K562 (cell line): Measurements from ENCODE around the gene C19orf85. TPM values are rescaled to one million over a fixed set of nuclear protein-coding genes. Genes with fewer than 3 reads are reported as not detected.

ENCODE experiments used
- ATF7 ChIP-seq: fragments of 450-650 bp; IDR thresholded peaks from 2 replicates; pipeline ENCODE4 v1.7.1; 2014; ENCODE audit warnings: mild to moderate bottlenecking, moderate library complexity
- CBX3 ChIP-seq, 2 experiments: IDR thresholded peaks; 1 replicate in 1 of 2; 2 replicates in 1 of 2; pipeline ENCODE4 v1.6.1; 2012; ENCODE audit warnings: inconsistent platforms in 2 of 2, low read length in 2 of 2, borderline replicate concordance in 1 of 2, control low read depth in 1 of 2
- CC2D1A ChIP-seq: fragments of 450-650 bp; IDR thresholded peaks from 2 replicates; pipeline ENCODE4 v1.6.1; 2017; ENCODE audit warnings: mild to moderate bottlenecking
- CREB1 ChIP-seq, 2 experiments: sonication (generic) in 1 of 2; formaldehyde crosslinking in 1 of 2; IDR thresholded peaks; 2 replicates each; pipeline versions ENCODE4 v1.6.1 to v1.8.0; 2012 to 2022; ENCODE audit warnings: inconsistent platforms in 1 of 2, mild to moderate bottlenecking in 1 of 2, missing genetic modification reagents in 1 of 2, moderate library complexity in 1 of 2
- GABPB1 ChIP-seq: sonication (generic); formaldehyde crosslinking; IDR thresholded peaks from 2 replicates; pipeline ENCODE4 v1.8.0; 2022; ENCODE audit warnings: mild to moderate bottlenecking, missing genetic modification reagents
- MTF1 ChIP-seq: fragments of 250-450 bp; sonication (Bioruptor Pico); IDR thresholded peaks from 2 replicates; pipeline ENCODE4 v1.9.0; 2021; ENCODE audit warnings: moderate library complexity, mild to moderate bottlenecking, inconsistent platforms, borderline replicate concordance
- NONO ChIP-seq, 2 experiments: fragments of 200-400 bp in 1 of 2; fragments of 450-650 bp in 1 of 2; formaldehyde crosslinking in 1 of 2; IDR thresholded peaks; 2 replicates each; pipeline ENCODE4 v1.6.1; 2017; ENCODE audit warnings: low read depth in 2 of 2, mild to moderate bottlenecking in 2 of 2, moderate library complexity in 2 of 2, low read length in 1 of 2
- NR4A1 ChIP-seq, 2 experiments: fragments of 250-450 bp in 1 of 2; fragments of 450-650 bp in 1 of 2; sonication (Bioruptor Pico) in 1 of 2; IDR thresholded peaks; 2 replicates each; pipeline versions ENCODE4 v1.4.0 to v1.6.1; 2016 to 2020; ENCODE audit warnings: mild to moderate bottlenecking in 2 of 2, missing compliant biosample characterization in 1 of 2, missing genetic modification characterization in 1 of 2, moderate library complexity in 1 of 2
- VEZF1 ChIP-seq: fragments of 200-800 bp; sonication (Bioruptor generic); IDR thresholded peaks from 2 replicates; pipeline ENCODE4 v1.6.1; 2017; ENCODE audit warnings: missing genetic modification characterization, missing compliant biosample characterization
- ZNF57 ChIP-seq: fragments of 450-650 bp; formaldehyde crosslinking; IDR thresholded peaks from 2 replicates; pipeline ENCODE4 v1.4.0; 2020; ENCODE audit warnings: mild to moderate bottlenecking, moderate library complexity
- polyA plus RNA-seq, 8 experiments: library from polyadenylated mRNA; depleted of rRNA in 4 of 8; stranded (reverse) in 5 of 8; unstranded in 3 of 8; fragments of >200 nt; fragmentation: Nextera tagmentation in 2 of 8; fragmentation: Illumina TruSeq in 1 of 8; extraction: Ambion mirVana in 2 of 8; extraction: Trizol in 1 of 8; gene quantifications; 2 replicates each; pipeline versions ENCODE4 v1.2.1 to v1.2.3, GENCODE V29; 2011 to 2014; ENCODE audit warnings: inconsistent platforms in 1 of 8, missing spikeins in 1 of 8
- total RNA-seq, 7 experiments: library from RNA; depleted of rRNA in 6 of 7; stranded (reverse); fragments of >200 nt in 6 of 7; fragmentation: Illumina TruSeq in 2 of 7; extraction: Trizol in 2 of 7; gene quantifications; 2 replicates each; pipeline versions ENCODE4 v1.2.1 to v1.2.3, GENCODE V29; 2011 to 2021; ENCODE audit warnings: low replicate concordance in 1 of 7
- TF ChIP-seq, protein P1 (sequence below): fragments of 450-650 bp; IDR thresholded peaks from 2 replicates; pipeline ENCODE4 v1.6.1; 2018; ENCODE audit not compliant: partially characterized antibody
- TF ChIP-seq, protein P2 (sequence below): fragments of 250-450 bp; sonication (Bioruptor Pico); IDR thresholded peaks from 2 replicates; pipeline ENCODE4 v1.8.0; 2021; ENCODE audit warnings: borderline replicate concordance, mild to moderate bottlenecking, moderate library complexity; ENCODE audit not compliant: poor library complexity, severe bottlenecking
- TF ChIP-seq, protein P3 (sequence below): fragments of 450-650 bp; IDR thresholded peaks from 2 replicates; pipeline ENCODE4 v1.7.1; 2018; ENCODE audit warnings: mild to moderate bottlenecking, low read depth; ENCODE audit not compliant: partially characterized antibody
- TF ChIP-seq, protein P4 (sequence below): fragments of 450-650 bp; IDR thresholded peaks from 2 replicates; pipeline ENCODE4 v1.6.1; 2016; ENCODE audit warnings: mild to moderate bottlenecking

C19orf85 gene
- total and polyA plus RNA-seq, 9 of the 15 experiments (the other 6 are each of a cell fraction or from before 2014, with no cell fraction given), result not detected

GRCh38 chr19:55452749-55453346 is 11.7 kb downstream of the C19orf85 start (continued):
- TF ChIP-seq, protein P1, sequence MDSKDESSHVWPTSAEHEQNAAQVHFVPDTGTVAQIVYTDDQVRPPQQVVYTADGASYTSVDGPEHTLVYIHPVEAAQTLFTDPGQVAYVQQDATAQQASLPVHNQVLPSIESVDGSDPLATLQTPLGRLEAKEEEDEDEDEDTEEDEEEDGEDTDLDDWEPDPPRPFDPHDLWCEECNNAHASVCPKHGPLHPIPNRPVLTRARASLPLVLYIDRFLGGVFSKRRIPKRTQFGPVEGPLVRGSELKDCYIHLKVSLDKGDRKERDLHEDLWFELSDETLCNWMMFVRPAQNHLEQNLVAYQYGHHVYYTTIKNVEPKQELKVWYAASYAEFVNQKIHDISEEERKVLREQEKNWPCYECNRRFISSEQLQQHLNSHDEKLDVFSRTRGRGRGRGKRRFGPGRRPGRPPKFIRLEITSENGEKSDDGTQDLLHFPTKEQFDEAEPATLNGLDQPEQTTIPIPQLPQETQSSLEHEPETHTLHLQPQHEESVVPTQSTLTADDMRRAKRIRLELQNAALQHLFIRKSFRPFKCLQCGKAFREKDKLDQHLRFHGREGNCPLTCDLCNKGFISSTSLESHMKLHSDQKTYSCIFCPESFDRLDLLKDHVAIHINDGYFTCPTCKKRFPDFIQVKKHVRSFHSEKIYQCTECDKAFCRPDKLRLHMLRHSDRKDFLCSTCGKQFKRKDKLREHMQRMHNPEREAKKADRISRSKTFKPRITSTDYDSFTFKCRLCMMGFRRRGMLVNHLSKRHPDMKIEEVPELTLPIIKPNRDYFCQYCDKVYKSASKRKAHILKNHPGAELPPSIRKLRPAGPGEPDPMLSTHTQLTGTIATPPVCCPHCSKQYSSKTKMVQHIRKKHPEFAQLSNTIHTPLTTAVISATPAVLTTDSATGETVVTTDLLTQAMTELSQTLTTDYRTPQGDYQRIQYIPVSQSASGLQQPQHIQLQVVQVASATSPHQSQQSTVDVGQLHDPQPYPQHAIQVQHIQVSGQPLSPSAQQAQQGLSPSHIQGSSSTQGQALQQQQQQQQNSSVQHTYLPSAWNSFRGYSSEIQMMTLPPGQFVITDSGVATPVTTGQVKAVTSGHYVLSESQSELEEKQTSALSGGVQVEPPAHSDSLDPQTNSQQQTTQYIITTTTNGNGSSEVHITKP, result peak; percentile 99
- no peak for TF ChIP-seq ZNF57
- TF ChIP-seq NR4A1 (CRISPR knock-in tag; IDR thresholded peaks at IDR 0.05), result no peak
- no peak for TF ChIP-seq NR4A1 (tag; IDR thresholded peaks at IDR 0.05)
- TF ChIP-seq NONO (IDR thresholded peaks at IDR 0.05; ENCODE audit: low read depth in 2 of 2, low read length in 1 of 2), result peak in 1 of 2 experiments; percentile 98; a peak in 2 of 4 replicates
- TF ChIP-seq VEZF1 (CRISPR knock-in tag), result peak; percentile 98
- TF ChIP-seq, protein P2, sequence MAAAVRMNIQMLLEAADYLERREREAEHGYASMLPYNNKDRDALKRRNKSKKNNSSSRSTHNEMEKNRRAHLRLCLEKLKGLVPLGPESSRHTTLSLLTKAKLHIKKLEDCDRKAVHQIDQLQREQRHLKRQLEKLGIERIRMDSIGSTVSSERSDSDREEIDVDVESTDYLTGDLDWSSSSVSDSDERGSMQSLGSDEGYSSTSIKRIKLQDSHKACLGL (CRISPR knock-in tag), result no peak
- 0 out of 3 replicates have a peak, but pooled peaks of 1 of the 2 experiments have one; percentile 16 for TF ChIP-seq CBX3 (IDR thresholded peaks at IDR 0.05; ENCODE audit: borderline replicate concordance in 1 of 2, low read length in 2 of 2)
- peak; percentile 69 for TF ChIP-seq GABPB1
- peak; percentile 41; the same call in 1 of the 2 replicates for TF ChIP-seq CREB1 (IDR thresholded peaks at IDR 0.05)
- peak; percentile 37; the same call in 1 of the 2 replicates for TF ChIP-seq CREB1 (CRISPR knock-in tag; IDR thresholded peaks at IDR 0.05)
- TF ChIP-seq CC2D1A, result peak; percentile 82; the same call in 1 of the 2 replicates
- no peak for TF ChIP-seq MTF1 (CRISPR knock-in tag)
- TF ChIP-seq ATF7, result peak; percentile 99
- TF ChIP-seq, protein P3, sequence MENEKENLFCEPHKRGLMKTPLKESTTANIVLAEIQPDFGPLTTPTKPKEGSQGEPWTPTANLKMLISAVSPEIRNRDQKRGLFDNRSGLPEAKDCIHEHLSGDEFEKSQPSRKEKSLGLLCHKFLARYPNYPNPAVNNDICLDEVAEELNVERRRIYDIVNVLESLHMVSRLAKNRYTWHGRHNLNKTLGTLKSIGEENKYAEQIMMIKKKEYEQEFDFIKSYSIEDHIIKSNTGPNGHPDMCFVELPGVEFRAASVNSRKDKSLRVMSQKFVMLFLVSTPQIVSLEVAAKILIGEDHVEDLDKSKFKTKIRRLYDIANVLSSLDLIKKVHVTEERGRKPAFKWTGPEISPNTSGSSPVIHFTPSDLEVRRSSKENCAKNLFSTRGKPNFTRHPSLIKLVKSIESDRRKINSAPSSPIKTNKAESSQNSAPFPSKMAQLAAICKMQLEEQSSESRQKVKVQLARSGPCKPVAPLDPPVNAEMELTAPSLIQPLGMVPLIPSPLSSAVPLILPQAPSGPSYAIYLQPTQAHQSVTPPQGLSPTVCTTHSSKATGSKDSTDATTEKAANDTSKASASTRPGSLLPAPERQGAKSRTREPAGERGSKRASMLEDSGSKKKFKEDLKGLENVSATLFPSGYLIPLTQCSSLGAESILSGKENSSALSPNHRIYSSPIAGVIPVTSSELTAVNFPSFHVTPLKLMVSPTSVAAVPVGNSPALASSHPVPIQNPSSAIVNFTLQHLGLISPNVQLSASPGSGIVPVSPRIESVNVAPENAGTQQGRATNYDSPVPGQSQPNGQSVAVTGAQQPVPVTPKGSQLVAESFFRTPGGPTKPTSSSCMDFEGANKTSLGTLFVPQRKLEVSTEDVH, result peak; percentile 49
- TF ChIP-seq, protein P4, sequence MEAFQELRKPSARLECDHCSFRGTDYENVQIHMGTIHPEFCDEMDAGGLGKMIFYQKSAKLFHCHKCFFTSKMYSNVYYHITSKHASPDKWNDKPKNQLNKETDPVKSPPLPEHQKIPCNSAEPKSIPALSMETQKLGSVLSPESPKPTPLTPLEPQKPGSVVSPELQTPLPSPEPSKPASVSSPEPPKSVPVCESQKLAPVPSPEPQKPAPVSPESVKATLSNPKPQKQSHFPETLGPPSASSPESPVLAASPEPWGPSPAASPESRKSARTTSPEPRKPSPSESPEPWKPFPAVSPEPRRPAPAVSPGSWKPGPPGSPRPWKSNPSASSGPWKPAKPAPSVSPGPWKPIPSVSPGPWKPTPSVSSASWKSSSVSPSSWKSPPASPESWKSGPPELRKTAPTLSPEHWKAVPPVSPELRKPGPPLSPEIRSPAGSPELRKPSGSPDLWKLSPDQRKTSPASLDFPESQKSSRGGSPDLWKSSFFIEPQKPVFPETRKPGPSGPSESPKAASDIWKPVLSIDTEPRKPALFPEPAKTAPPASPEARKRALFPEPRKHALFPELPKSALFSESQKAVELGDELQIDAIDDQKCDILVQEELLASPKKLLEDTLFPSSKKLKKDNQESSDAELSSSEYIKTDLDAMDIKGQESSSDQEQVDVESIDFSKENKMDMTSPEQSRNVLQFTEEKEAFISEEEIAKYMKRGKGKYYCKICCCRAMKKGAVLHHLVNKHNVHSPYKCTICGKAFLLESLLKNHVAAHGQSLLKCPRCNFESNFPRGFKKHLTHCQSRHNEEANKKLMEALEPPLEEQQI, result no peak
